GM10248 (cell line): Measurements from ENCODE around the gene COL13A1.
A peak's percentile ranks its signal among the peaks of the same experiment; 100 is the strongest.

Experiments used
- CTCF ChIA-PET: fragments of 300-600 bp; sonication (Branson Sonifier 250); formaldehyde crosslinking; extraction: SDS; loops from one replicate; lab custom pipeline; 2021; ENCODE audit warnings: antibody characterized with exemption; lab: Yijun Ruan, JAX
- POLR2A ChIA-PET: fragments of 350-650 bp; sonication (Branson Sonifier 250); formaldehyde crosslinking; extraction: SDS; loops from one replicate; lab custom pipeline; 2020; ENCODE audit warnings: antibody characterized with exemption; lab: Yijun Ruan, JAX
- DNase-seq: peaks from one replicate; pipeline ENCODE4 v3.0.0; 2012; ENCODE audit errors: extremely low spot score
- TF ChIP-seq, protein P1 (sequence below): IDR thresholded peaks from 2 replicates; pipeline ENCODE4 v1.5.1; 2012; ENCODE audit warnings: mild to moderate bottlenecking, low read depth; ENCODE audit errors: extremely low read depth, missing control alignments, control extremely low read depth

Gene COL13A1

DNA sequence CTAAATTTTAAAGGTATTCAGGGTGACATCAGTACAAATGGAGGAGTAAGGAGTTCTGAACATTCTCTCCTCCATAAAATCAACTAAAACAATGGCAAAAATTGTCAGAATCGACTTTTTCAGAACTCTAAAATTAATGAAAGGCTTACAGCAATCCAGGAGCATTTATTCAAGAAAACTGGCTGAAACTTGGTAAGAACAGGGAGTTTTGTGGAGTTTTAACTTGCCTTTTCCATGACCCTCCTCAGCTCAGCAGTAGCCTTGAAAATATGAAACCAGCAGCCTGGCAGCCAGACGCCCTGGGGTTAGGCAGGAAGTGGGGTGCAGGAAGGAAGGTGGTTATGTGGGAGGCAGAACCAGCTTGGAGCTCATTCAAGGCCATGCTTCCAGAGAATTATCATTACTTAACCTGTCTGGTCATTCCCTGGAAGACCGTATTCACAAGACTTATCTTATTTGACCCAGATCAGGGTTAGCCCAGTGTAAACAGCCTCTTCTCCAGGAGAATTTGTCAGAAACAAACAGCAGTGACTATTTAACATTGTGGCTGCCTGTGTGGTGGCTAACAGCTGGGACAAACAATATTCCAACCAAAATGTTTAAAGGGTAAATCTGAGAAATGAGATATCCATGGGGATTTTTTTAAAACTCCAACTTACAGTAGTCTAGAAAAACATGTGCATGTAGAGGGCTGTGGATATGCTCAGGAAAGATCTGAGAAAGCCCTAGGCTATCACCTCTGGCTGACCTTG, 175.3 kb downstream of the COL13A1 start:
- CTCF ChIA-PET, result interaction anchor here (2.4 kb wide), 1 partner anchor 19 kb away, joined by 7 read pairs; no protein-coding TSS in a partner anchor
- POLR2A ChIA-PET, result no interaction called here
- TF ChIP-seq, protein P1, sequence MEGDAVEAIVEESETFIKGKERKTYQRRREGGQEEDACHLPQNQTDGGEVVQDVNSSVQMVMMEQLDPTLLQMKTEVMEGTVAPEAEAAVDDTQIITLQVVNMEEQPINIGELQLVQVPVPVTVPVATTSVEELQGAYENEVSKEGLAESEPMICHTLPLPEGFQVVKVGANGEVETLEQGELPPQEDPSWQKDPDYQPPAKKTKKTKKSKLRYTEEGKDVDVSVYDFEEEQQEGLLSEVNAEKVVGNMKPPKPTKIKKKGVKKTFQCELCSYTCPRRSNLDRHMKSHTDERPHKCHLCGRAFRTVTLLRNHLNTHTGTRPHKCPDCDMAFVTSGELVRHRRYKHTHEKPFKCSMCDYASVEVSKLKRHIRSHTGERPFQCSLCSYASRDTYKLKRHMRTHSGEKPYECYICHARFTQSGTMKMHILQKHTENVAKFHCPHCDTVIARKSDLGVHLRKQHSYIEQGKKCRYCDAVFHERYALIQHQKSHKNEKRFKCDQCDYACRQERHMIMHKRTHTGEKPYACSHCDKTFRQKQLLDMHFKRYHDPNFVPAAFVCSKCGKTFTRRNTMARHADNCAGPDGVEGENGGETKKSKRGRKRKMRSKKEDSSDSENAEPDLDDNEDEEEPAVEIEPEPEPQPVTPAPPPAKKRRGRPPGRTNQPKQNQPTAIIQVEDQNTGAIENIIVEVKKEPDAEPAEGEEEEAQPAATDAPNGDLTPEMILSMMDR, result no peak
- no peak for DNase-seq

DNA sequence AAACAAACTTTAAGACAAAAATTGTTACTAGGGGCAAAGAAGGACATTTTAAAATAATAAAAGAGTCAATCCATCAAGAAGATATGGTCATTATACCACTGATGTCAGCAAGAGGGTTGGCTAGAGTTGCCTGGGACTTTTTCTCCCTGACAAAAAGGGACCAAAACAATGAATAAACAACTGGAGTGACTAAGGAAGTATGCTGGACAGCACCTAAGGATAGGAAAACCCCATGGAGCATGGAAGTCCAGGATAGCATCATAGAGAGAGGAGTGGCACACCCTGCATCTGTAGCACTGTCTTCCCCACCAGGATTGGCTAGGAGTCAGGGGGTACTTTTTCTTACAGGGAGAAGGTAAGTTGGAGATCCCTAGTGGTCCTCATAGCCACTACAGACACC, 177.5 kb downstream of the COL13A1 start:
- POLR2A ChIA-PET, result no interaction called here
- TF ChIP-seq, protein P1, result no peak
- CTCF ChIA-PET, result no interaction called here
- no peak for DNase-seq

DNA sequence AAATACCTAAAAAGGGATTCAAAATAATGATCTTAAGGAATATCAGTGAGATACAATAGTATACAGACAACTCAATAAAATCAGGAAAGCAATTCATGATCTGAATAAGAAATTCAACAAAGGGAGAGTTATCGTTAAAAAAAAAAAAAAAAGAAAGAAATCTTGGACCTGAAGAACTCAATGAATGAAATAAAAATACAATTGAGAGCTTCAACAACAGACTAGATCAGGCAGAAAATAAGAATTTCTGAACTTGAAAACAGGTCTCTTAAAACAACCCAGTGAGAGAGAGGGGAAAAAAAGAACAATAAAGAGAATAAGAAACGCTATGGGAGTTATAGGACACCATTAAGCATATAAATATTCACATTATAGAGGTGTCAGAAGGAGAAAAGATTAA, 179.0 kb downstream of the COL13A1 start:
- POLR2A ChIA-PET, result no interaction called here
- no peak for DNase-seq
- CTCF ChIA-PET, result no interaction called here
- TF ChIP-seq, protein P1, result no peak

DNA sequence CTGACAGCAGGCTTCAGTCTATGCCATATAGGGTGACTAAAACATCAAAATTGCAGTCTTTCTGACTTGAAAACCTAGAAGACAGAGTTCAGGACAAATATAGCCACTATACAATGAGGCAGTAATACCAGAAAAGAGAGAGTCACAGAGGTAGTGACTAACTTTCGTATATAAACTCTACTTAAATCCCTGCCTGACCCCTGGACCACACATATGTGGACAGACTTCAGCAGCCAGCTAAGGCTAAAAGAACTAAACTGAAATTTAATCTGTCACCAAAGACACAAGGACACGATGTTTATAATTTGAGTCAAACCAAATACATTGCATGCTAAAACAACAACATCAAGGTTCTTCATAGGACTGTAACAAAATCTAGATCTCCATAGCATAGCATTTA, 186.4 kb downstream of the COL13A1 start:
- ChIA-PET POLR2A (no interaction called here), CTCF (interaction anchor here (0.8 kb wide), 1 partner anchor 39 kb away, joined by 3 read pairs; no protein-coding TSS in a partner anchor)
- no peak for DNase-seq
- TF ChIP-seq, protein P1, result no peak

DNA sequence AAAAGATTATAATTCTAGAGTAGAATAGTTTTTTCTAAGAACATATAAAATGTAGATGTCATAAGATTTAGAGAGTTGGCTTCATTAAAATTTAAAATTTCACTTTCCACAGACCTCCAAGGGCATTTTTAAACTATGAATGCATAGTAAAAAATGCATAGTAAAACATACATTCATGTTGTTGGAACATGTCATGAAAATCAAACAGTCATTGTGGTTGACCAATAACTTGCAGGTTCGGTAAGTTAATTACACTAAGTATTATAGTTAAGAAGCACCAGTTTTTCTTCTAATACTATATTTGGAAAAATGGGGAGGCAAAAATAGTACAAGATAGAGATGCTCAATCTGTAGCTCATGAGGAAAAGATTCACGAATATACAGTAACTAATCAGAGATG, 189.4 kb downstream of the COL13A1 start:
- no peak for DNase-seq
- POLR2A ChIA-PET, result no interaction called here
- TF ChIP-seq, protein P1, result no peak
- CTCF ChIA-PET, result no interaction called here

DNA sequence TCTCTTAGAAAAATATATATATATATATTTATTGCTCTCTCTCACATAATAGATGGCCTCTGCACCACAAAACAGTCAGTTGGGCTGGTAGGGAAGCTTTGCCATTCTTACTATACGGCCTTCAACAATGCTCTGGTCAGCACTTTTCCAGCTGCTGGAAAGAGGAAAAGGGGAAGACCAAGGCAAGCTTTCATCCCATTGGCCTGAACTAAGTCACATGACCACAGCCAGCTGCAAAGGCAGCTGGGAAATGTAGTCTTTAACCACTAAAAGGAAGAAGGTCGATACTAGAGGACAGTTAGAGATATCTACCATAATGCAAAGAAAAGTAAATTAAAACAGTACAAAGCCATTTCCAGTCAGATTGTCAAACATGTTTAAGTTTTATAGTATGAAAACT, 192.6 kb downstream of the COL13A1 start:
- TF ChIP-seq, protein P1, result no peak
- ChIA-PET CTCF (no interaction called here), POLR2A (no interaction called here)
- DNase-seq, result peak; percentile 22
